OCI-LY1 (cell line): ENCODE data around the gene OCRL.

Experiments used
- EZH2 ChIP-seq: fragments of 200-600 bp; sonication (generic), shearing (Covaris generic); IDR thresholded peaks from 2 replicates; pipeline ENCODE4 v1.8.0; 2017; ENCODE audit warnings: borderline replicate concordance, mixed run types, mild to moderate bottlenecking, antibody characterized with exemption, low read length, moderate library complexity, mixed read lengths
- TF ChIP-seq, protein P1 (sequence below): fragments of 200-600 bp; sonication (generic), shearing (Covaris generic); IDR thresholded peaks from 2 replicates; pipeline ENCODE4 v1.5.1; 2017; ENCODE audit warnings: mild to moderate bottlenecking, antibody characterized with exemption, low read length, moderate library complexity, mixed read lengths

DNA sequence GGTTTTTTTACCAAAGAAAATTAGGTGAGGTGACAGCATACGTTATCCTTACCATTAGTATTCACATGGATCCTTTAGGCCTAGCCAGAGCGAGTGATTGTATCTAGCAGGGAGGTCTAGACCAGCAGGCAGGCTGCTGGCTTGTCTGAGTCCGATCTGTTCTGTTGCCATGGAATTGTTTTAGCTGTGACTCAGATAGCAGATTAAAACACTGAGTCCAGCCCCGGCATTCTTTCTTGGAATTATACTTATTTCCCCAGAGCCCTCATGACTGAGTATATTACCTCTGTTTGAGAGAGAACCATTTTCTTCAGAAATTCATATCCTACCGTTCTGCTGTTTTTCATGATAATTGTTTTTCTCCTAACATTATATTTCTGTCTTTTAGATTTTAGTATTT, 37.4 kb downstream of the OCRL start:
- TF ChIP-seq, protein P1, sequence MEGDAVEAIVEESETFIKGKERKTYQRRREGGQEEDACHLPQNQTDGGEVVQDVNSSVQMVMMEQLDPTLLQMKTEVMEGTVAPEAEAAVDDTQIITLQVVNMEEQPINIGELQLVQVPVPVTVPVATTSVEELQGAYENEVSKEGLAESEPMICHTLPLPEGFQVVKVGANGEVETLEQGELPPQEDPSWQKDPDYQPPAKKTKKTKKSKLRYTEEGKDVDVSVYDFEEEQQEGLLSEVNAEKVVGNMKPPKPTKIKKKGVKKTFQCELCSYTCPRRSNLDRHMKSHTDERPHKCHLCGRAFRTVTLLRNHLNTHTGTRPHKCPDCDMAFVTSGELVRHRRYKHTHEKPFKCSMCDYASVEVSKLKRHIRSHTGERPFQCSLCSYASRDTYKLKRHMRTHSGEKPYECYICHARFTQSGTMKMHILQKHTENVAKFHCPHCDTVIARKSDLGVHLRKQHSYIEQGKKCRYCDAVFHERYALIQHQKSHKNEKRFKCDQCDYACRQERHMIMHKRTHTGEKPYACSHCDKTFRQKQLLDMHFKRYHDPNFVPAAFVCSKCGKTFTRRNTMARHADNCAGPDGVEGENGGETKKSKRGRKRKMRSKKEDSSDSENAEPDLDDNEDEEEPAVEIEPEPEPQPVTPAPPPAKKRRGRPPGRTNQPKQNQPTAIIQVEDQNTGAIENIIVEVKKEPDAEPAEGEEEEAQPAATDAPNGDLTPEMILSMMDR = no peak
- TF ChIP-seq EZH2 = no peak
